H1 (cell line): ENCODE results near the gene ZKSCAN8. TPM values are rescaled to one million over a fixed set of nuclear protein-coding genes. Genes with fewer than 3 reads are reported as not detected.

Experiments
- CTCF ChIA-PET: fragments of 300-600 bp; sonication (Branson Sonifier 250); formaldehyde crosslinking; loops from one replicate; lab custom pipeline; 2021; ENCODE audit not compliant: partially characterized antibody; lab: Charles Lee
- POLR2A ChIA-PET: fragments of 300-600 bp; sonication (Branson Sonifier 250); formaldehyde crosslinking; loops from one replicate; lab custom pipeline; 2021; ENCODE audit warnings: inconsistent platforms; ENCODE audit not compliant: partially characterized antibody; lab: Charles Lee
- DNase-seq, 2 experiments: peaks; one replicate each; pipeline versions ENCODE4 v3.0.0 to v3.0.0-alpha.2; 2010 to 2022; ENCODE audit warnings: low spot score in 2 of 2, low read depth in 1 of 2, mixed read lengths in 1 of 2
- FAIRE-seq: peaks from 2 replicates; lab custom pipeline; 2011; peaks lifted over from hg19 to GRCh38; lab: Jason Lieb, UNC
- H2AFZ ChIP-seq: 2 replicates; pipeline ENCODE4 v1.8.1; 2012; ENCODE audit warnings: low read length, inconsistent platforms
- H2AK5ac ChIP-seq: 2 replicates; pipeline ENCODE4 v1.6.1; 2013; ENCODE audit warnings: low read depth, low read length
- H2BK120ac ChIP-seq: replicated peaks from 2 replicates; pipeline ENCODE3; 2013; ENCODE audit warnings: low read depth, low read length, inconsistent platforms
- H2BK12ac ChIP-seq: 2 replicates; pipeline ENCODE4 v1.6.1; 2013; ENCODE audit warnings: low read depth, low read length
- H2BK15ac ChIP-seq: 2 replicates; pipeline ENCODE4 v1.6.1; 2013; ENCODE audit warnings: low read length
- H2BK20ac ChIP-seq: 2 replicates; pipeline ENCODE4 v1.6.1; 2013; ENCODE audit warnings: low read length
- H2BK5ac ChIP-seq: 2 replicates; pipeline ENCODE4 v1.6.1; 2013; ENCODE audit warnings: low read depth, low read length
- H3K14ac ChIP-seq: 2 replicates; pipeline ENCODE4 v1.6.1; 2013; ENCODE audit warnings: inconsistent platforms; ENCODE audit not compliant: insufficient read length
- H3K18ac ChIP-seq: 2 replicates; pipeline ENCODE4 v1.6.1; 2013; ENCODE audit warnings: low read length; ENCODE audit errors: extremely low read depth
- H3K23ac ChIP-seq: 2 replicates; pipeline ENCODE4 v1.6.1; 2013; ENCODE audit warnings: inconsistent platforms; ENCODE audit not compliant: insufficient read length
- H3K23me2 ChIP-seq: 2 replicates; pipeline ENCODE4 v1.6.1; 2013; ENCODE audit warnings: low read depth, low read length
- H3K27ac ChIP-seq: 2 replicates; pipeline ENCODE4 v1.6.1; 2011; ENCODE audit warnings: low read depth, low read length, inconsistent platforms
- H3K27me3 ChIP-seq, 4 experiments: replicated peaks in 1 of 4; 1 replicate in 1 of 4; 2 replicates in 3 of 4; pipeline versions ENCODE4 v1.6.1 to v1.8.1; 2011 to 2013; ENCODE audit warnings: low read length in 3 of 4, mild to moderate bottlenecking in 3 of 4, inconsistent platforms in 2 of 4, mixed read lengths in 2 of 4, moderate library complexity in 1 of 4; ENCODE audit not compliant: control insufficient read depth in 3 of 4, insufficient read depth in 3 of 4; ENCODE audit errors: extremely low read depth in 1 of 4
- H3K36me3 ChIP-seq, 4 experiments: 2 replicates each; pipeline versions ENCODE4 v1.6.1 to v1.8.1; 2011 to 2013; ENCODE audit warnings: mild to moderate bottlenecking in 4 of 4, low read length in 3 of 4, moderate library complexity in 2 of 4, control low read depth in 1 of 4, inconsistent platforms in 1 of 4; ENCODE audit not compliant: insufficient read depth in 4 of 4, control insufficient read depth in 2 of 4
- H3K4ac ChIP-seq: replicated peaks from 2 replicates; pipeline ENCODE3; 2013; ENCODE audit warnings: low read length, low read depth, mixed read lengths, inconsistent platforms; ENCODE audit not compliant: insufficient read length
- H3K4me1 ChIP-seq, 4 experiments: replicated peaks in 1 of 4; 1 replicate in 1 of 4; 2 replicates in 3 of 4; pipeline versions ENCODE4 v1.6.1 to v1.8.1; 2011 to 2013; ENCODE audit warnings: low read length in 3 of 4, inconsistent platforms in 2 of 4, mixed read lengths in 1 of 4; ENCODE audit not compliant: insufficient read depth in 4 of 4, control insufficient read depth in 3 of 4
- H3K4me2 ChIP-seq, 2 experiments: 2 replicates each; pipeline versions ENCODE4 v1.6.1 to v1.8.1; 2011 to 2013; ENCODE audit warnings: low read depth in 2 of 2, low read length in 2 of 2, control low read depth in 1 of 2, inconsistent platforms in 1 of 2, mild to moderate bottlenecking in 1 of 2; ENCODE audit not compliant: insufficient read depth in 1 of 2
- H3K4me3 ChIP-seq, 4 experiments: fragments of 200-600, 300-600 bp in 1 of 4; sonication (generic), shearing (Covaris generic), sonication (Bioruptor Twin) in 1 of 4; 2 replicates each; pipeline versions ENCODE4 v1.5.1 to v1.8.1; 2011 to 2016; ENCODE audit warnings: low read length in 4 of 4, low read depth in 3 of 4, control low read depth in 2 of 4, inconsistent platforms in 2 of 4, mild to moderate bottlenecking in 2 of 4, mixed read lengths in 1 of 4, moderate library complexity in 1 of 4; ENCODE audit not compliant: insufficient read depth in 2 of 4; ENCODE audit errors: extremely low read depth in 1 of 4
- H3K56ac ChIP-seq: replicated peaks from 2 replicates; pipeline ENCODE3; 2013; ENCODE audit warnings: low read depth, mild to moderate bottlenecking, mixed read lengths, low read length, inconsistent platforms; ENCODE audit not compliant: insufficient read length
- H3K79me1 ChIP-seq: 2 replicates; pipeline ENCODE4 v1.6.1; 2013; ENCODE audit warnings: low read depth, low read length, control low read depth
- H3K79me2 ChIP-seq, 2 experiments: 2 replicates each; pipeline versions ENCODE4 v1.6.1 to v1.8.1; 2012 to 2013; ENCODE audit warnings: low read length in 2 of 2, mild to moderate bottlenecking in 2 of 2, inconsistent platforms in 1 of 2; ENCODE audit not compliant: insufficient read depth in 2 of 2, control insufficient read depth in 1 of 2
- H3K9ac ChIP-seq, 4 experiments: replicated peaks in 1 of 4; 1 replicate in 1 of 4; 2 replicates in 3 of 4; pipeline versions ENCODE4 v1.6.1 to v1.8.1; 2011 to 2013; ENCODE audit warnings: low read depth in 3 of 4, low read length in 3 of 4, control low read depth in 2 of 4, mild to moderate bottlenecking in 2 of 4, moderate library complexity in 2 of 4, inconsistent platforms in 1 of 4; ENCODE audit errors: extremely low read depth in 1 of 4
- H3K9me3 ChIP-seq, 2 experiments: 2 replicates each; pipeline versions ENCODE4 v1.6.1 to v1.8.1; 2012 to 2013; ENCODE audit warnings: mild to moderate bottlenecking in 2 of 2, moderate library complexity in 2 of 2, control low read depth in 1 of 2, inconsistent platforms in 1 of 2, low read depth in 1 of 2, low read length in 1 of 2, mixed read lengths in 1 of 2; ENCODE audit not compliant: insufficient read depth in 2 of 2
- H4K20me1 ChIP-seq, 2 experiments: replicated peaks in 1 of 2; 2 replicates each; pipeline versions ENCODE3 to v1.8.1; 2011 to 2013; ENCODE audit warnings: inconsistent platforms in 2 of 2, low read length in 2 of 2, mild to moderate bottlenecking in 1 of 2; ENCODE audit not compliant: insufficient read depth in 2 of 2, control insufficient read depth in 1 of 2
- H4K5ac ChIP-seq: 2 replicates; pipeline ENCODE4 v1.6.1; 2013; ENCODE audit warnings: low read length, low read depth, mixed read lengths, inconsistent platforms; ENCODE audit not compliant: insufficient read length
- H4K8ac ChIP-seq: 2 replicates; pipeline ENCODE4 v1.8.0; 2013; ENCODE audit warnings: mild to moderate bottlenecking, moderate library complexity, low read length, inconsistent platforms; ENCODE audit not compliant: insufficient read depth; ENCODE audit errors: extremely low read depth
- H4K91ac ChIP-seq: replicated peaks from 2 replicates; pipeline ENCODE3; 2013; ENCODE audit warnings: low read length, mixed read lengths, inconsistent platforms; ENCODE audit not compliant: insufficient read length
- BACH1 ChIP-seq: IDR thresholded peaks from 2 replicates; pipeline ENCODE4 v1.6.1; 2012; ENCODE audit warnings: low read length, improper control_type of control experiment
- CBX5 ChIP-seq: fragments of 300-800, 300-1000 bp; sonication (generic); IDR thresholded peaks from 2 replicates; pipeline ENCODE4 v1.7.1; 2016; ENCODE audit warnings: antibody characterized with exemption, low read length, low read depth
- CTBP2 ChIP-seq: IDR thresholded peaks from 2 replicates; pipeline ENCODE4 v1.7.0; 2011; ENCODE audit warnings: borderline replicate concordance, mild to moderate bottlenecking, moderate library complexity, mixed read lengths, low read length; ENCODE audit not compliant: insufficient read depth, insufficient read length
- GABPA ChIP-seq: IDR thresholded peaks from 2 replicates; pipeline ENCODE4 v1.6.1; 2011; ENCODE audit warnings: mild to moderate bottlenecking, low read length, moderate library complexity, borderline replicate concordance; ENCODE audit not compliant: insufficient read depth
- HDAC2 ChIP-seq, 2 experiments: fragments of 300-600 bp in 1 of 2; sonication (generic) in 1 of 2; IDR thresholded peaks; 2 replicates each; pipeline ENCODE4 v1.6.1; 2011 to 2012; ENCODE audit warnings: low read depth in 2 of 2, low read length in 2 of 2, mild to moderate bottlenecking in 2 of 2, moderate library complexity in 2 of 2, borderline replicate concordance in 1 of 2, inconsistent platforms in 1 of 2
- NANOG ChIP-seq: IDR thresholded peaks from 2 replicates; pipeline ENCODE4 v1.6.1; 2011; ENCODE audit warnings: low read length, low read depth, mild to moderate bottlenecking, inconsistent platforms; ENCODE audit not compliant: insufficient read depth, poor library complexity, severe bottlenecking
- POLR2AphosphoS5 ChIP-seq: IDR thresholded peaks from 2 replicates; pipeline ENCODE4 v1.6.1; 2011; ENCODE audit warnings: low read depth, low read length
- RBBP5 ChIP-seq: IDR thresholded peaks from 2 replicates; pipeline ENCODE4 v1.7.1; 2012; ENCODE audit warnings: low read depth, mild to moderate bottlenecking, inconsistent platforms, low read length, moderate library complexity, borderline replicate concordance
- RFX5 ChIP-seq: IDR thresholded peaks from 2 replicates; pipeline ENCODE4 v1.6.1; 2011; ENCODE audit warnings: low read depth, low read length, improper control_type of control experiment, borderline replicate concordance
- SIN3A ChIP-seq, 2 experiments: IDR thresholded peaks in 1 of 2; conservative IDR thresholded peaks in 1 of 2; 2 replicates each; pipeline ENCODE4 v1.6.1; 2011 to 2012; ENCODE audit warnings: low read length in 2 of 2, improper control_type of control experiment in 1 of 2, low read depth in 1 of 2, mild to moderate bottlenecking in 1 of 2
- SIRT6 ChIP-seq: IDR thresholded peaks from one replicate; pipeline ENCODE4 v1.7.1; 2012; ENCODE audit warnings: low read length, inconsistent platforms
- SP2 ChIP-seq: IDR thresholded peaks from 2 replicates; pipeline ENCODE4 v1.6.1; 2012; ENCODE audit warnings: mild to moderate bottlenecking, low read length, inconsistent platforms
- ZNF274 ChIP-seq: IDR thresholded peaks from 2 replicates; pipeline ENCODE4 v1.7.0; 2012; ENCODE audit warnings: low read length, borderline replicate concordance; ENCODE audit errors: extremely low read depth
- whole genome bisulfite sequencing, 2 experiments: shearing (Covaris generic) in 1 of 2; methylation state at CpG; one replicate each; pipeline versions ENCODE4 v1.1.6 to v1.1.7; 2013 to 2015; ENCODE audit warnings: low lambda C conversion rate in 2 of 2, mixed read lengths in 2 of 2, inconsistent platforms in 1 of 2, low coverage in 1 of 2, missing lambda C conversion rate in 1 of 2; ENCODE audit not compliant: insufficient replicate concordance in 2 of 2, insufficient coverage in 1 of 2, insufficient read length in 1 of 2; ENCODE audit errors: extremely low coverage in 1 of 2, missing lambda C conversion rate in 1 of 2; 5-methylcytosine and 5-hydroxymethylcytosine counted together
- polyA plus RNA-seq, 7 experiments: library from polyadenylated mRNA; depleted of rRNA in 3 of 7; stranded (reverse) in 5 of 7; unstranded in 2 of 7; fragments of >200 nt in 5 of 7; fragments of 200-250 nt in 2 of 7; gene quantifications; 1 replicate in 5 of 7; 2 replicates in 1 of 7; 4 replicates in 1 of 7; pipeline versions ENCODE4 v1.2.1 to v1.2.3, GENCODE V29; 2011 to 2013; ENCODE audit warnings: missing spikeins in 2 of 7, mixed read lengths in 2 of 7
- total RNA-seq: library from RNA; stranded (reverse); fragmentation: NEBNext Ultra II Directional; extraction: Animal tissue kit (Norgen Biotek cat#: 25700); gene quantifications from 2 replicates; pipeline ENCODE4 v1.2.1, GENCODE V29; 2021

Gene ZKSCAN8
- total and polyA plus RNA-seq, 2 of the 8 experiments (the other 6 are each of a cell fraction or from before 2014, with no cell fraction given) = 10.7 to 24.1 TPM

DNA sequence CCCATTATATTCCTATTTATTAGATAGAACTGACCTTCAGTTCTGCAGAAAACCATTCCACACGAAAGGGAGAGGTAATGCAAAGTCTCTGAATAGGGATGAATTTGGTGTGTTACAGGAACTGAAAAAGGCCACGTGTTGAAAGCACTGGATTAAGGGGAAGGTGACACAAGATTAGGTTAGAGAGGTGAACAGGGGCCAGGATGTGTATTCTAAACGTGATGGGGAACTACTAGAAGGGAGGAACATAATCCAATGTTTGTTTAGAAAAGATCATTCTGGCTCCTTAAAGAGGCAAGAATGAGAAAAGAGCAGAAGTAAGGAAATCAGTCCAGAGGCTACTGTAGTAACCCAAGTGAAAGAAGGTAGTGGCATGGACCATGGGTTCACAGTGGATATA is 6.3 kb upstream of the ZKSCAN8 start:
- CTCF ChIA-PET = no interaction called here
- H2BK20ac ChIP-seq = no peak overlapping the region
- no peak overlapping the region for H4K91ac ChIP-seq
- no peak overlapping the region for H4K8ac ChIP-seq
- WGBS, 2 experiments = 77% methylated on average over 3 of the region's 3 CpGs; no CpG with 5 or more reads in 1 of the 2 experiments
- no peak overlapping the region for H2BK120ac ChIP-seq
- H4K20me1 ChIP-seq = no peaks in the 10 kb centered on the region
- peaks cover 0 to 8% (median 2%) of the 10 kb centered on the region in 4 experiments; a peak in 3 of 7 replicates for H3K4me1 ChIP-seq
- H3K56ac ChIP-seq = no peak overlapping the region
- DNase-seq (no peak), FAIRE-seq (no peak)
- no peak overlapping the region for H2BK12ac ChIP-seq
- H2AK5ac ChIP-seq = no peak overlapping the region
- no peak overlapping the region for H3K14ac ChIP-seq
- H3K23ac ChIP-seq = no peak overlapping the region
- no peak overlapping the region for H2AFZ ChIP-seq
- no peak overlapping the region for H3K4ac ChIP-seq
- H3K27ac ChIP-seq = no peak overlapping the region
- no peak overlapping the region for H3K9ac ChIP-seq
- H2BK5ac ChIP-seq = no peak overlapping the region
- peaks cover 0 to 29% of the 10 kb centered on the region in 2 experiments; a peak in 2 of 4 replicates for H3K79me2 ChIP-seq
- no peak overlapping the region for H2BK15ac ChIP-seq
- peaks cover 4% of the 10 kb centered on the region; the same call in 1 of the 2 replicates for H3K23me2 ChIP-seq
- H3K27me3 ChIP-seq = no peaks in the 10 kb centered on the region
- no peaks in the 10 kb centered on the region for H3K9me3 ChIP-seq
- H4K5ac ChIP-seq = no peak overlapping the region
- peaks cover 0 to 4% (median 0%) of the 10 kb centered on the region in 4 experiments; a peak in 2 of 8 replicates for H3K36me3 ChIP-seq
- H3K4me3 ChIP-seq = peak overlapping the region in 2 of 4 experiments; percentile 85 to 91; a peak in 2 of 8 replicates
- peak overlapping the region in 1 of 2 experiments; percentile 64; a peak in 1 of 4 replicates for H3K4me2 ChIP-seq
- H3K79me1 ChIP-seq = no peaks in the 10 kb centered on the region; the same call in 1 of the 2 replicates
- no peak overlapping the region for H3K18ac ChIP-seq
- POLR2A ChIA-PET = interaction anchor here (1.3 to 2.6 kb wide), 2 partner anchors 9 to 24 kb away, joined by 4 to 48 read pairs; partner anchors contain the start of gene ZSCAN16
- no peak for TF ChIP-seq RBBP5
- TF ChIP-seq BACH1 = no peak
- TF ChIP-seq SIN3A (conservative IDR thresholded peaks at IDR 0.05 in 1 of 2, IDR thresholded peaks at IDR 0.05 in 1 of 2; ENCODE audit: low read depth in 1 of 2, low read length in 2 of 2) = no peak
- TF ChIP-seq ZNF274 = no peak
- TF ChIP-seq NANOG = no peak
- no peak for TF ChIP-seq CTBP2
- TF ChIP-seq SIRT6 = no peak
- TF ChIP-seq SP2 = no peak
- no peak for TF ChIP-seq GABPA
- TF ChIP-seq CBX5 = no peak
- no peak for TF ChIP-seq HDAC2 (IDR thresholded peaks at IDR 0.05; ENCODE audit: borderline replicate concordance in 1 of 2, low read depth in 2 of 2, low read length in 2 of 2)
- TF ChIP-seq POLR2AphosphoS5 = no peak
- TF ChIP-seq RFX5 = no peak
